H9 (cell line): ENCODE results near the gene PRKCZ. TPM values are rescaled to one million over a fixed set of nuclear protein-coding genes. Genes with fewer than 3 reads are reported as not detected.

Source experiments
- DNase-seq: peaks from one replicate; pipeline ENCODE4 v3.0.0-alpha.2; 2017
- H2AFZ ChIP-seq: one replicate; pipeline ENCODE4 v1.6.1; 2013; ENCODE audit warnings: mild to moderate bottlenecking, low read length, control low read depth, moderate library complexity
- H2AK5ac ChIP-seq: 2 replicates; pipeline ENCODE4 v1.6.1; 2013; ENCODE audit warnings: low read length, control low read depth, mixed read lengths; ENCODE audit not compliant: insufficient read length
- H2BK120ac ChIP-seq: one replicate; pipeline ENCODE4 v1.6.1; 2013; ENCODE audit warnings: low read depth, mild to moderate bottlenecking, low read length, control low read depth, inconsistent platforms; ENCODE audit not compliant: poor library complexity, severe bottlenecking
- H2BK12ac ChIP-seq: 2 replicates; pipeline ENCODE4 v1.6.1; 2013; ENCODE audit warnings: low read length, control low read depth, mixed read lengths, low read depth; ENCODE audit not compliant: insufficient read length
- H2BK15ac ChIP-seq: 2 replicates; pipeline ENCODE4 v1.6.1; 2013; ENCODE audit warnings: low read depth, low read length, control low read depth
- H2BK20ac ChIP-seq: one replicate; pipeline ENCODE4 v1.6.1; 2013; ENCODE audit warnings: low read depth, mild to moderate bottlenecking, low read length, control low read depth, inconsistent platforms; ENCODE audit not compliant: poor library complexity, severe bottlenecking
- H2BK5ac ChIP-seq: 2 replicates; pipeline ENCODE4 v1.6.1; 2013; ENCODE audit warnings: low read length, control low read depth, mixed read lengths; ENCODE audit not compliant: insufficient read length
- H3K14ac ChIP-seq: 2 replicates; pipeline ENCODE4 v1.6.1; 2013; ENCODE audit warnings: low read length, control low read depth; ENCODE audit not compliant: insufficient read depth
- H3K18ac ChIP-seq: 2 replicates; pipeline ENCODE4 v1.6.1; 2013; ENCODE audit warnings: low read depth, mild to moderate bottlenecking, mixed read lengths, low read length, control low read depth; ENCODE audit not compliant: insufficient read length
- H3K23ac ChIP-seq: 2 replicates; pipeline ENCODE4 v1.6.1; 2013; ENCODE audit warnings: low read length, control low read depth, mixed read lengths, low read depth; ENCODE audit not compliant: insufficient read length
- H3K23me2 ChIP-seq: 2 replicates; pipeline ENCODE4 v1.6.1; 2013; ENCODE audit warnings: low read depth, mild to moderate bottlenecking, mixed read lengths, low read length, control low read depth; ENCODE audit not compliant: insufficient read length, poor library complexity, severe bottlenecking
- H3K27ac ChIP-seq: 2 replicates; pipeline ENCODE4 v1.5.1; 2013; ENCODE audit warnings: low read length, control low read depth, mixed read lengths, low read depth; ENCODE audit not compliant: insufficient read length
- H3K27me3 ChIP-seq: 2 replicates; pipeline ENCODE4 v1.6.1; 2013; ENCODE audit warnings: low read length, control low read depth, inconsistent platforms; ENCODE audit not compliant: insufficient read depth
- H3K4ac ChIP-seq: 2 replicates; pipeline ENCODE4 v1.6.1; 2013; ENCODE audit warnings: low read depth, mild to moderate bottlenecking, control low read depth, inconsistent platforms, low read length, moderate library complexity
- H3K4me1 ChIP-seq: 2 replicates; pipeline ENCODE4 v1.6.1; 2013; ENCODE audit warnings: low read length, control low read depth, inconsistent platforms; ENCODE audit not compliant: insufficient read depth
- H3K4me2 ChIP-seq: 2 replicates; pipeline ENCODE4 v1.6.1; 2013; ENCODE audit warnings: low read length, control low read depth, mixed read lengths; ENCODE audit not compliant: insufficient read length, insufficient read depth
- H3K56ac ChIP-seq: 2 replicates; pipeline ENCODE4 v1.6.1; 2013; ENCODE audit warnings: low read depth, mild to moderate bottlenecking, mixed read lengths, low read length, control low read depth; ENCODE audit not compliant: insufficient read length
- H3K79me1 ChIP-seq: 2 replicates; pipeline ENCODE4 v1.6.1; 2013; ENCODE audit warnings: low read depth, mild to moderate bottlenecking, moderate library complexity, low read length, control low read depth, inconsistent platforms; ENCODE audit not compliant: insufficient read depth, poor library complexity, severe bottlenecking
- H3K79me2 ChIP-seq: 2 replicates; pipeline ENCODE4 v1.6.1; 2013; ENCODE audit warnings: low read length, control low read depth, inconsistent platforms; ENCODE audit not compliant: insufficient read depth
- H3K9ac ChIP-seq: 2 replicates; pipeline ENCODE4 v1.6.1; 2013; ENCODE audit warnings: low read length, control low read depth, mixed read lengths; ENCODE audit not compliant: insufficient read length; ENCODE audit errors: extremely low read depth
- H3K9me3 ChIP-seq: one replicate; pipeline ENCODE4 v1.6.1; 2013; ENCODE audit warnings: low read depth, low read length, inconsistent platforms; ENCODE audit not compliant: control insufficient read depth
- H3T11ph ChIP-seq: one replicate; pipeline ENCODE4 v1.6.1; 2013; ENCODE audit warnings: mild to moderate bottlenecking, low read length, control low read depth, inconsistent platforms
- H4K20me1 ChIP-seq: one replicate; pipeline ENCODE4 v1.6.1; 2013; ENCODE audit not compliant: control insufficient read depth, insufficient read length, insufficient read depth
- H4K5ac ChIP-seq: 2 replicates; pipeline ENCODE4 v1.6.1; 2013; ENCODE audit warnings: low read depth, mild to moderate bottlenecking, mixed read lengths, low read length, control low read depth; ENCODE audit not compliant: insufficient read length
- H4K8ac ChIP-seq: replicated peaks from 2 replicates; pipeline ENCODE4 v1.6.1; 2013; ENCODE audit warnings: low read length, control low read depth, mixed read lengths, low read depth; ENCODE audit not compliant: insufficient read length
- H4K91ac ChIP-seq: 2 replicates; pipeline ENCODE4 v1.6.1; 2013; ENCODE audit warnings: low read depth, mild to moderate bottlenecking, moderate library complexity, mixed read lengths, low read length, control low read depth; ENCODE audit not compliant: insufficient read length
- H3K27ac Mint-ChIP-seq, 3 experiments: 2 replicates in 2 of 3; 3 replicates in 1 of 3; pipeline ENCODE4 v1.8.0; 2020 to 2021; ENCODE audit warnings: mixed read lengths in 3 of 3, mild to moderate bottlenecking in 1 of 3, moderate library complexity in 1 of 3
- H3K27me3 Mint-ChIP-seq: 2 replicates; pipeline ENCODE4 v1.8.0; 2021; ENCODE audit warnings: low read depth, mild to moderate bottlenecking, moderate library complexity, mixed read lengths
- H3K36me3 Mint-ChIP-seq, 3 experiments: 2 replicates in 2 of 3; 3 replicates in 1 of 3; pipeline ENCODE4 v1.8.0; 2020 to 2021; ENCODE audit warnings: low read depth in 3 of 3, mixed read lengths in 3 of 3; ENCODE audit not compliant: insufficient read depth in 1 of 3
- H3K4me1 Mint-ChIP-seq, 2 experiments: 2 replicates each; pipeline ENCODE4 v1.8.0; 2020; ENCODE audit warnings: mixed read lengths in 2 of 2
- H3K4me3 Mint-ChIP-seq, 2 experiments: 2 replicates in 1 of 2; 3 replicates in 1 of 2; pipeline ENCODE4 v1.8.0; 2020 to 2021; ENCODE audit warnings: mild to moderate bottlenecking in 2 of 2, mixed read lengths in 2 of 2, moderate library complexity in 1 of 2
- H3K9me3 Mint-ChIP-seq, 2 experiments: 2 replicates in 1 of 2; 3 replicates in 1 of 2; pipeline ENCODE4 v1.8.0; 2020; ENCODE audit warnings: mild to moderate bottlenecking in 2 of 2, mixed read lengths in 2 of 2, moderate library complexity in 1 of 2
- CTCF ChIP-seq: fragments of 200-600 bp; sonication (generic); conservative IDR thresholded peaks from 3 replicates; pipeline ENCODE4 v1.8.0; 2021; ENCODE audit warnings: antibody characterized with exemption, mild to moderate bottlenecking
- WGBS: extraction: QIAGEN DNeasy Blood & Tissue Kit; methylation state at CpG from one replicate; pipeline ENCODE4 v1.1.7; 2013; ENCODE audit warnings: missing lambda C conversion rate, low lambda C conversion rate, mixed read lengths; ENCODE audit not compliant: insufficient read length; ENCODE audit errors: extremely low coverage; 5-methylcytosine and 5-hydroxymethylcytosine counted together
- total RNA-seq: library from RNA; stranded (reverse); gene quantifications from 2 replicates; pipeline ENCODE4 v1.2.1, GENCODE V29; 2021

Gene PRKCZ
- total RNA-seq, 1 experiment from 2014 or later, result 48.4 TPM

- H3K4me1 ChIP-seq, result no peaks in the 10 kb centered on the region
- no peak overlapping the region for H3K4me2 ChIP-seq
- H2BK120ac ChIP-seq, result no peak overlapping the region
- no peak for TF ChIP-seq CTCF
- H3K9me3 Mint-ChIP-seq, result peaks cover 8 to 11% of the 10 kb centered on the region in 2 experiments; a peak in 4 of 5 replicates
- no peak overlapping the region for H2BK20ac ChIP-seq
- no peak overlapping the region for H2BK12ac ChIP-seq
- no peaks in the 10 kb centered on the region for H3K27me3 ChIP-seq
- H2AFZ ChIP-seq, result no peak overlapping the region
- H3K9ac ChIP-seq, result no peak overlapping the region
- H3K36me3 Mint-ChIP-seq, result peaks cover 25 to 38% (median 28%) of the 10 kb centered on the region in 3 experiments
- H2BK5ac ChIP-seq, result no peak overlapping the region
- no peak overlapping the region for H3K27ac ChIP-seq
- no peak overlapping the region for H2AK5ac ChIP-seq
- H3K9me3 ChIP-seq, result no peaks in the 10 kb centered on the region
- H3T11ph ChIP-seq, result no peak overlapping the region
- H3K27ac Mint-ChIP-seq, result peak overlapping the region in 1 of 3 experiments; percentile 59; a peak in 1 of 7 replicates
- no peaks in the 10 kb centered on the region for H3K27me3 Mint-ChIP-seq
- no peak overlapping the region for H4K8ac ChIP-seq
- H3K4me1 Mint-ChIP-seq, result peaks cover 2 to 5% of the 10 kb centered on the region in 2 experiments; a peak in 1 of 4 replicates
- no peak overlapping the region for H3K4ac ChIP-seq
- H3K4me3 Mint-ChIP-seq, result no peak overlapping the region
- H3K23ac ChIP-seq, result no peak overlapping the region
- no CpG with 5 or more reads among the region's 17 CpGs for WGBS
- no peak for DNase-seq
- H3K79me1 ChIP-seq, result no peaks in the 10 kb centered on the region
- H4K20me1 ChIP-seq, result no peaks in the 10 kb centered on the region
- no peak overlapping the region for H3K18ac ChIP-seq
- H3K56ac ChIP-seq, result no peak overlapping the region
- H3K14ac ChIP-seq, result no peak overlapping the region
- no peak overlapping the region for H4K91ac ChIP-seq
- H3K79me2 ChIP-seq, result no peaks in the 10 kb centered on the region
- H2BK15ac ChIP-seq, result no peak overlapping the region
- no peak overlapping the region for H4K5ac ChIP-seq
- H3K23me2 ChIP-seq, result no peaks in the 10 kb centered on the region
Observed at GRCh38 chr1:2067981-2068380, 17.8 kb downstream of the PRKCZ start.
